Measurements from ENCODE around the gene NASP.
A peak's percentile ranks its signal among the peaks of the same experiment; 100 is the strongest.

The NASP gene

GRCh38 chr1:45541193-45541592 is 42.6 kb upstream of the NASP start:
- no peaks in the 10 kb centered on the region for H3K27me3 ChIP-seq (ENCODE audit: insufficient read depth, low read length, poor library complexity)
- no peak overlapping the region for H3K27ac ChIP-seq (ENCODE audit: low read length)
- H3K79me2 ChIP-seq (ENCODE audit: insufficient read depth, low read length) = no peaks in the 10 kb centered on the region
- peaks cover 24% of the 10 kb centered on the region for H3K4me1 ChIP-seq (ENCODE audit: insufficient read depth, low read length)
- H3K4me2 ChIP-seq (ENCODE audit: insufficient read depth, low read length) = no peak overlapping the region
- TF ChIP-seq CTCF (IDR thresholded peaks at IDR 0.05; ENCODE audit: borderline replicate concordance, extremely low read depth, low read length, poor library complexity, severe bottlenecking) = no peak
- TF ChIP-seq EZH2 (IDR thresholded peaks at IDR 0.05; ENCODE audit: borderline replicate concordance, low read depth, low read length, severe bottlenecking) = no peak
- no peaks in the 10 kb centered on the region for H3K9me3 ChIP-seq (ENCODE audit: insufficient read depth, low read length, severe bottlenecking)
- DNase-seq (no peak), ATAC-seq (ENCODE audit: insufficient read depth, low read depth) (no peak)
- no peak overlapping the region for H3K9ac ChIP-seq (ENCODE audit: low read depth, low read length)
- no peaks in the 10 kb centered on the region for H3K36me3 ChIP-seq (ENCODE audit: insufficient read depth, low read length)
- H4K20me1 ChIP-seq (ENCODE audit: insufficient read depth, low read length) = no peaks in the 10 kb centered on the region
- H2AFZ ChIP-seq (ENCODE audit: low read depth, low read length) = no peak overlapping the region
- no peak overlapping the region for H3K4me3 ChIP-seq (ENCODE audit: low read depth in 1 of 2, low read length in 2 of 2)

GRCh38 chr1:45542591-45542990 is 41.2 kb upstream of the NASP start:
- H3K27me3 ChIP-seq (ENCODE audit: insufficient read depth, low read length, poor library complexity) = no peaks in the 10 kb centered on the region
- ATAC-seq (ENCODE audit: insufficient read depth, low read depth) = no peak
- no peaks in the 10 kb centered on the region for H3K9me3 ChIP-seq (ENCODE audit: insufficient read depth, low read length, severe bottlenecking)
- H3K4me1 ChIP-seq (ENCODE audit: insufficient read depth, low read length) = peaks cover 24% of the 10 kb centered on the region
- peak overlapping the region; percentile 27; the same call in 1 of the 2 replicates for H2AFZ ChIP-seq (ENCODE audit: low read depth, low read length)
- no peaks in the 10 kb centered on the region for H4K20me1 ChIP-seq (ENCODE audit: insufficient read depth, low read length)
- peak overlapping the region; percentile 53; the same call in 1 of the 2 replicates for H3K27ac ChIP-seq (ENCODE audit: low read length)
- no peaks in the 10 kb centered on the region for H3K79me2 ChIP-seq (ENCODE audit: insufficient read depth, low read length)
- no peak for DNase-seq
- TF ChIP-seq EZH2 (IDR thresholded peaks at IDR 0.05; ENCODE audit: borderline replicate concordance, low read depth, low read length, severe bottlenecking) (no peak), CTCF (IDR thresholded peaks at IDR 0.05; ENCODE audit: borderline replicate concordance, extremely low read depth, low read length, poor library complexity, severe bottlenecking) (no peak)
- no peaks in the 10 kb centered on the region for H3K36me3 ChIP-seq (ENCODE audit: insufficient read depth, low read length)
- H3K9ac ChIP-seq (ENCODE audit: low read depth, low read length) = 0 out of 2 replicates have a peak overlapping the region, but pooled peaks have one; percentile 12
- no peak overlapping the region for H3K4me3 ChIP-seq (ENCODE audit: low read depth in 1 of 2, low read length in 2 of 2)
- no peak overlapping the region; the same call in 1 of the 2 replicates for H3K4me2 ChIP-seq (ENCODE audit: insufficient read depth, low read length)

GRCh38 chr1:45543581-45544417 is 40.0 kb upstream of the NASP start:
- H3K4me3 ChIP-seq (ENCODE audit: low read depth in 1 of 2, low read length in 2 of 2) = peak overlapping the region in 1 of 2 experiments; percentile 48; a peak in 2 of 4 replicates
- H3K79me2 ChIP-seq (ENCODE audit: insufficient read depth, low read length) = no peaks in the 10 kb centered on the region
- peaks cover 24% of the 10 kb centered on the region for H3K4me1 ChIP-seq (ENCODE audit: insufficient read depth, low read length)
- no peaks in the 10 kb centered on the region for H3K27me3 ChIP-seq (ENCODE audit: insufficient read depth, low read length, poor library complexity)
- DNase-seq = peak; percentile 87
- H3K9me3 ChIP-seq (ENCODE audit: insufficient read depth, low read length, severe bottlenecking) = no peaks in the 10 kb centered on the region
- H2AFZ ChIP-seq (ENCODE audit: low read depth, low read length) = peak overlapping the region; percentile 21
- H3K4me2 ChIP-seq (ENCODE audit: insufficient read depth, low read length) = peak overlapping the region; percentile 78
- H3K36me3 ChIP-seq (ENCODE audit: insufficient read depth, low read length) = no peaks in the 10 kb centered on the region
- no peaks in the 10 kb centered on the region for H4K20me1 ChIP-seq (ENCODE audit: insufficient read depth, low read length)
- H3K9ac ChIP-seq (ENCODE audit: low read depth, low read length) = peak overlapping the region; percentile 30
- H3K27ac ChIP-seq (ENCODE audit: low read length) = peak overlapping the region; percentile 80
- peak; percentile 94 for ATAC-seq (ENCODE audit: insufficient read depth, low read depth)
- TF ChIP-seq CTCF (IDR thresholded peaks at IDR 0.05; ENCODE audit: borderline replicate concordance, extremely low read depth, low read length, poor library complexity, severe bottlenecking) (no peak), EZH2 (IDR thresholded peaks at IDR 0.05; ENCODE audit: borderline replicate concordance, low read depth, low read length, severe bottlenecking) (no peak)

All from DND-41 (cell line).